RWPE2 (cell line): ENCODE data around the gene TMSB4Y.

ENCODE experiments used
- ATAC-seq: fragments of 200-7000 bp; cut with Tn5 transposase; 3 replicates; pipeline ENCODE4 v1.9.1; 2021; ENCODE audit warnings: low read depth
- DNase-seq: peaks from one replicate; pipeline ENCODE4 v3.0.0-alpha.2; 2020; ENCODE audit warnings: low spot score
- H3K27ac ChIP-seq: fragments of 450-650 bp; 2 replicates; pipeline ENCODE4 v1.5.1; 2017; ENCODE audit warnings: mild to moderate bottlenecking; ENCODE audit not compliant: poor library complexity, severe bottlenecking
- H3K27me3 ChIP-seq: fragments of 250-450 bp; sonication (Bioruptor Pico); 2 replicates; pipeline ENCODE4 v1.5.1; 2021; ENCODE audit warnings: mild to moderate bottlenecking, moderate library complexity; ENCODE audit not compliant: insufficient read depth, poor library complexity, severe bottlenecking
- H3K36me3 ChIP-seq: fragments of 250-450 bp; sonication (Bioruptor Pico); 2 replicates; pipeline ENCODE4 v1.5.1; 2020; ENCODE audit warnings: low read depth, mild to moderate bottlenecking, moderate library complexity
- H3K4me1 ChIP-seq: fragments of 250-450 bp; sonication (Bioruptor Pico); 2 replicates; pipeline ENCODE4 v1.5.1; 2021; ENCODE audit warnings: mild to moderate bottlenecking, moderate library complexity; ENCODE audit not compliant: insufficient read depth, poor library complexity, severe bottlenecking
- H3K4me3 ChIP-seq: fragments of 250-450 bp; sonication (Bioruptor Pico); 2 replicates; pipeline ENCODE4 v1.5.1; 2021; ENCODE audit warnings: mild to moderate bottlenecking, moderate library complexity; ENCODE audit not compliant: severe bottlenecking
- H3K9me3 ChIP-seq: fragments of 250-450 bp; sonication (Bioruptor Pico); 2 replicates; pipeline ENCODE4 v1.5.1; 2021; ENCODE audit warnings: mild to moderate bottlenecking, moderate library complexity; ENCODE audit not compliant: severe bottlenecking
- CTCF ChIP-seq: fragments of 450-650 bp; IDR thresholded peaks from one replicate; pipeline ENCODE4 v1.5.1; 2017; ENCODE audit warnings: mild to moderate bottlenecking, moderate library complexity; ENCODE audit not compliant: poor library complexity, severe bottlenecking

TMSB4Y gene

GRCh38 chrY:13705197-13705596, 1.5 kb downstream of the TMSB4Y start:
- no peak for DNase-seq
- Histone ChIP-seq H3K4me3 (no peak overlapping the region), H3K27ac (no peak overlapping the region), H3K36me3 (no peaks in the 10 kb centered on the region), H3K4me1 (peaks cover 3% of the 10 kb centered on the region), H3K9me3 (no peaks in the 10 kb centered on the region), H3K27me3 (no peaks in the 10 kb centered on the region)
- ATAC-seq: no peak
- TF ChIP-seq CTCF: no peak

DNA sequence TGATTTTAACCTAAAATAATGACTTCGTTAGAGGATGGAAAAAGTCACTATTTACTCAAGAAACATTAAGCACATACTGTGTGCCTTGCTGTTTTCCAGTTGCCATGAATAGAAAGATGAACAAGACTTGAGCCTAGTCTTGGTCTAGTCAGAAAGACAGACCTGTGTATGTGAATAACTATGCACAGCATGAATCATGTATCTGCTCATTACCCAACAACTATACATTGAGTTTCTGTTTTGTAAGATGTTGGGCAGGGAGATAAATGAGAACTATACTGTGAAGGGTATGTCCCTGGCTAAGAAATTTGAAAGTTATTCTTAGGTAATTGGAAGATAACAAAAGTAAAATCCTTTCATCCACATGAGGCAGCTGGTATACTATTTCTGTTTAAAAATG, 4.3 kb downstream of the TMSB4Y start:
- TF ChIP-seq CTCF: no peak
- no peak for ATAC-seq

DNA sequence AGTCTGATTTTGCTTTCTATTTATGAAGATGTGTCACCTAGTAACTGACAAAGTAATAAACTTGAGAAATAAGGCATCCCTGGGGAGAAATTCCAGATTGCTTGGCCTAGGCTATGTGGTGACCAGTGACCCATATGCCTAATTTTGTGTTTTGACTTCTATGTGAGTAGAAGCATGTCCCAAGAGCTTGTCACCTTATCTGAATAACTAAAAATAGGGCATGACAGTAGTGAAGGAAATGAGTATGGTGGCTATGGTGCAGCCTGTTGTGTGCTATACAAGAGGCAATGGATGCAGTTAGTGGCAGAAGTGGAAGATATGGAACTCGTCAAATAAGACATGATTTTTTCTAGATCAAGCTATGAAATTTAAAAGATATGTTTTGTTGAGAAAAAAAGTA, 15.3 kb downstream of the TMSB4Y start:
- no peak for TF ChIP-seq CTCF
- Histone ChIP-seq H3K36me3 (no peaks in the 10 kb centered on the region), H3K4me3 (no peak overlapping the region), H3K4me1 (no peaks in the 10 kb centered on the region), H3K9me3 (no peaks in the 10 kb centered on the region), H3K27ac (no peak overlapping the region), H3K27me3 (no peaks in the 10 kb centered on the region)
- no peak for ATAC-seq
- no peak for DNase-seq

More for the DNA sequence above, 4.3 kb downstream of the TMSB4Y start:
- Histone ChIP-seq H3K4me3 (no peak overlapping the region), H3K4me1 (peaks cover 3% of the 10 kb centered on the region), H3K27me3 (no peaks in the 10 kb centered on the region), H3K36me3 (no peaks in the 10 kb centered on the region), H3K9me3 (no peaks in the 10 kb centered on the region), H3K27ac (no peak overlapping the region)
- no peak for DNase-seq

DNA sequence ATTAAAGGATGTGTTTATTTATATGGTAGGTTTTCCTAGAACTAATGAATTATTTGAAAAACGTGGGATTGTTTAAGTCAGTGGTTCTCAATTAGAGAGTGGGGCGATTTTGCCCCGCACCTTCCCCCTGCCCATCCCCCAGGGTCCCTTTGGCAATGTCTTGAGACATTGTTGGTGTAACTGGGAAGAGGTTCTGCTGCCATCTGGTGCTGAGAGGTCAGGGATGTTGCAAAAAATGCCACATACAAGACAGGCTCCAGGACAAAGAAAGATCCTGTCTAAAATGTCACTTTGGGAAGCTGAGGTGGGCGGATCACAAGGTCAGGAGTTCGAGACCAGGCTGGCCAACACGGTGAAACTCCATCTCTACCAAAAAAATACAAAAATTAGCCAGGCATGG, 25.8 kb downstream of the TMSB4Y start:
- DNase-seq (no peak), ATAC-seq (no peak)
- Histone ChIP-seq H3K4me1 (no peaks in the 10 kb centered on the region), H3K9me3 (no peaks in the 10 kb centered on the region), H3K27me3 (no peaks in the 10 kb centered on the region), H3K36me3 (no peaks in the 10 kb centered on the region), H3K27ac (no peak overlapping the region), H3K4me3 (no peak overlapping the region)
- TF ChIP-seq CTCF: peak; percentile 63

DNA sequence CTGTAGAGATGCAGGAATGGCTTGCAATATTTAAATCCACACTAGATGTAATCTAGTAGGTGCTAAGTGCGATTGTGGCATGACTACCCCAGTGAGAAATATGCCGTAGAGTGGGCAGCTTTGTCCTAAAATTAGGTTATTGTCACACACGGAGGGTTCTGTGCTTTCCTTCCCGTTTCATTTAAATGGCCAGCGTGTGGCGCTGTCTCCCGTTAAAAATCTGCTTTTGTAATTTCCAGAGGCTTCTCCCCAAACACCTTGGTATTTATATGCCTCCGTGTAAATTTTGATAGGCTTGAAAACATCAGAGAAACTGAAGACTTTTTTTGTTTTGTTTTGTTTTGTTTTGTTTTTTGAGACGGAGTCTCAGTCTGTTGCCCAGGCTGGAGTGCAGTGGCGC, 34.9 kb downstream of the TMSB4Y start:
- DNase-seq: no peak
- ATAC-seq: peak; percentile 42; the same call in 1 of the 3 replicates
- Histone ChIP-seq H3K9me3 (no peaks in the 10 kb centered on the region), H3K27ac (no peak overlapping the region), H3K27me3 (no peaks in the 10 kb centered on the region), H3K4me3 (no peak overlapping the region), H3K36me3 (no peaks in the 10 kb centered on the region), H3K4me1 (no peaks in the 10 kb centered on the region)
- peak; percentile 77 for TF ChIP-seq CTCF
